ENCODE data around the gene STK26. TPM values are rescaled to one million over a fixed set of nuclear protein-coding genes. Genes with fewer than 3 reads are reported as not detected.

STK26 gene
- polyA plus RNA-seq, 1 donor from 2014 or later = 8.8 TPM

DNA sequence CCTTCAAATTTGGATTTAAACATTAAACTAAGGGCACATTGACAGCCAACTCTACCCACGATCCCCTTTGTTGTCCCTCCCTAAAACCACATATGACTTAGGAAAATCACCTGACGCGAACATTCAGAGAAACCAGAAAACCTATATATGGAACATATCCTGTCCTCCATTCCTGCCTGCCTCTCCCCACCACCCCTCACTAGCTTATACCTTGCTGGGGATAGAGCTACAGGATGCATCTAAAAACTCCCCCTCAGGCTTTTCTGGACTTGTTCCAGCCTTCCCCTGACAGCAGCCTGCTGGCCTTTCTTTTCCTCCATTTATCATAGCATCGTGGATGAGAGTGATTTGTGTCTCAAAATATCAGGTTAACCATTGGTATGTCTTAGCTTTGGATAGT, 8.8 kb downstream of the STK26 start:
- Histone ChIP-seq H3K79me2 (replicated peaks; ENCODE audit: insufficient read depth, low read length) (no peaks in the 10 kb centered on the region), H3K9me2 (ENCODE audit: insufficient read depth, low read length) (no peaks in the 10 kb centered on the region), H2AFZ (ENCODE audit: low read depth, low read length) (no peak overlapping the region), H3K27me3 (ENCODE audit: insufficient read depth, low read depth, low read length) (no peaks in the 10 kb centered on the region), H3K9me3 (ENCODE audit: low read length) (no peaks in the 10 kb centered on the region), H3K27ac (ENCODE audit: low read length) (no peak overlapping the region), H3F3A (ENCODE audit: insufficient read depth, low read length, poor library complexity, severe bottlenecking) (no peaks in the 10 kb centered on the region), H3K36me3 (ENCODE audit: insufficient read depth, low read length) (no peaks in the 10 kb centered on the region), H4K20me1 (ENCODE audit: insufficient read depth) (no peaks in the 10 kb centered on the region), H3K9ac (ENCODE audit: low read length) (no peak overlapping the region), H3K4me3 (ENCODE audit: low read length) (no peak overlapping the region), H3K4me2 (ENCODE audit: low read length) (no peak overlapping the region)
- TF ChIP-seq MXI1 (conservative IDR thresholded peaks at IDR 0.05; ENCODE audit: poor library complexity, severe bottlenecking) (no peak), EP300 (conservative IDR thresholded peaks at IDR 0.05; ENCODE audit: poor library complexity, severe bottlenecking) (no peak), TAF1 (IDR thresholded peaks at IDR 0.05; ENCODE audit: low read depth) (no peak), SMC3 (conservative IDR thresholded peaks at IDR 0.05; ENCODE audit: poor library complexity) (no peak), POLR2AphosphoS5 (IDR thresholded peaks at IDR 0.05) (no peak), EZH2 (IDR thresholded peaks at IDR 0.05; ENCODE audit: borderline replicate concordance, insufficient read depth, low read length, poor library complexity, severe bottlenecking) (no peak), RAD21 (conservative IDR thresholded peaks at IDR 0.05) (no peak), REST (IDR thresholded peaks at IDR 0.05; ENCODE audit: borderline replicate concordance) (no peak)
- TF ChIP-seq, protein P1, sequence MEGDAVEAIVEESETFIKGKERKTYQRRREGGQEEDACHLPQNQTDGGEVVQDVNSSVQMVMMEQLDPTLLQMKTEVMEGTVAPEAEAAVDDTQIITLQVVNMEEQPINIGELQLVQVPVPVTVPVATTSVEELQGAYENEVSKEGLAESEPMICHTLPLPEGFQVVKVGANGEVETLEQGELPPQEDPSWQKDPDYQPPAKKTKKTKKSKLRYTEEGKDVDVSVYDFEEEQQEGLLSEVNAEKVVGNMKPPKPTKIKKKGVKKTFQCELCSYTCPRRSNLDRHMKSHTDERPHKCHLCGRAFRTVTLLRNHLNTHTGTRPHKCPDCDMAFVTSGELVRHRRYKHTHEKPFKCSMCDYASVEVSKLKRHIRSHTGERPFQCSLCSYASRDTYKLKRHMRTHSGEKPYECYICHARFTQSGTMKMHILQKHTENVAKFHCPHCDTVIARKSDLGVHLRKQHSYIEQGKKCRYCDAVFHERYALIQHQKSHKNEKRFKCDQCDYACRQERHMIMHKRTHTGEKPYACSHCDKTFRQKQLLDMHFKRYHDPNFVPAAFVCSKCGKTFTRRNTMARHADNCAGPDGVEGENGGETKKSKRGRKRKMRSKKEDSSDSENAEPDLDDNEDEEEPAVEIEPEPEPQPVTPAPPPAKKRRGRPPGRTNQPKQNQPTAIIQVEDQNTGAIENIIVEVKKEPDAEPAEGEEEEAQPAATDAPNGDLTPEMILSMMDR (IDR thresholded peaks at IDR 0.05; ENCODE audit: poor library complexity, severe bottlenecking) = no peak

DNA sequence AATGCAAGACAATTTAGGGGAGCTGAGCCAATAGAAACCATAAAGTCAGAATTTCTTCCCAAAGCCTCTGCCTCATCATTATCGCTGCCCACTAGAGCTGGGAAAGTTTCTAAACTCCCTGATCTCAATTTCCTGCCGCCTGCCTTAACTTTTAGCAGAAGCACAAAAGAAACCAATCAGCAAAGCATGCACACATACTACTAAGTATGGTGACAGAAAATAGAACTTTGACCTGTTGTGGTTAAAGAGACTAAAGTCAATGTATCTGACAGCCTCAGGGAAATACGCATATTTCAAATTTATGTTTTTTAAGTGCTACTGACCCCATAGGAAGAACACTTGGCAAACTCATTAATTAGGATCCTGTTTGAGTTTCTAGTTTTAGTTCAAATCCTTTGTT, 10.1 kb downstream of the STK26 start:
- no peak overlapping the region for H3K27ac ChIP-seq (ENCODE audit: low read length)
- no peak overlapping the region for H3K9ac ChIP-seq (ENCODE audit: low read length)
- no peaks in the 10 kb centered on the region for H3F3A ChIP-seq (ENCODE audit: insufficient read depth, low read length, poor library complexity, severe bottlenecking)
- H3K4me2 ChIP-seq (ENCODE audit: low read length) = no peak overlapping the region
- no peaks in the 10 kb centered on the region for H3K79me2 ChIP-seq (replicated peaks; ENCODE audit: insufficient read depth, low read length)
- H3K9me3 ChIP-seq (ENCODE audit: low read length) = no peaks in the 10 kb centered on the region
- H3K36me3 ChIP-seq (ENCODE audit: insufficient read depth, low read length) = no peaks in the 10 kb centered on the region
- TF ChIP-seq, protein P1 (IDR thresholded peaks at IDR 0.05; ENCODE audit: poor library complexity, severe bottlenecking) = no peak
- TF ChIP-seq POLR2AphosphoS5 (IDR thresholded peaks at IDR 0.05) = no peak
- TF ChIP-seq REST (IDR thresholded peaks at IDR 0.05; ENCODE audit: borderline replicate concordance) = no peak
- no peak for TF ChIP-seq RAD21 (conservative IDR thresholded peaks at IDR 0.05)
- no peak for TF ChIP-seq EZH2 (IDR thresholded peaks at IDR 0.05; ENCODE audit: borderline replicate concordance, insufficient read depth, low read length, poor library complexity, severe bottlenecking)
- TF ChIP-seq EP300 (conservative IDR thresholded peaks at IDR 0.05; ENCODE audit: poor library complexity, severe bottlenecking) = no peak
- TF ChIP-seq MXI1 (conservative IDR thresholded peaks at IDR 0.05; ENCODE audit: poor library complexity, severe bottlenecking) = no peak
- TF ChIP-seq TAF1 (IDR thresholded peaks at IDR 0.05; ENCODE audit: low read depth) = no peak
- no peak for TF ChIP-seq SMC3 (conservative IDR thresholded peaks at IDR 0.05; ENCODE audit: poor library complexity)
- H3K9me2 ChIP-seq (ENCODE audit: insufficient read depth, low read length) = no peaks in the 10 kb centered on the region
- no peak overlapping the region for H3K4me3 ChIP-seq (ENCODE audit: low read length)
- no peaks in the 10 kb centered on the region for H3K27me3 ChIP-seq (ENCODE audit: insufficient read depth, low read depth, low read length)
- H4K20me1 ChIP-seq (ENCODE audit: insufficient read depth) = no peaks in the 10 kb centered on the region
- H2AFZ ChIP-seq (ENCODE audit: low read depth, low read length) = no peak overlapping the region
